T-helper 2 cell treated with Interferon-gamma antibody and Interleukin-4, amounts not matched to agents 5 μg/mL and 100 μg/mL, for 36 hours (primary cell): ENCODE results near the gene GPR17.

Experiments
- DNase-seq: peaks from one replicate; pipeline ENCODE4 v3.0.0; 2021; ENCODE audit warnings: low spot score
- H3K27ac Mint-ChIP-seq: one replicate; pipeline ENCODE4 v1.8.0; 2021; ENCODE audit warnings: mild to moderate bottlenecking, mixed read lengths
- H3K27me3 Mint-ChIP-seq: one replicate; pipeline ENCODE4 v1.8.0; 2021; ENCODE audit warnings: low read depth, mixed read lengths
- H3K36me3 Mint-ChIP-seq: one replicate; pipeline ENCODE4 v1.8.0; 2021; ENCODE audit warnings: low read depth, mixed read lengths
- H3K4me1 Mint-ChIP-seq: one replicate; pipeline ENCODE4 v1.8.0; 2021; ENCODE audit warnings: low read depth, mixed read lengths
- H3K4me3 Mint-ChIP-seq: one replicate; pipeline ENCODE4 v1.8.0; 2022; ENCODE audit warnings: mild to moderate bottlenecking, moderate library complexity, mixed read lengths
- H3K9me3 Mint-ChIP-seq: one replicate; pipeline ENCODE4 v1.8.0; 2021; ENCODE audit warnings: mixed read lengths

GPR17 gene

DNA sequence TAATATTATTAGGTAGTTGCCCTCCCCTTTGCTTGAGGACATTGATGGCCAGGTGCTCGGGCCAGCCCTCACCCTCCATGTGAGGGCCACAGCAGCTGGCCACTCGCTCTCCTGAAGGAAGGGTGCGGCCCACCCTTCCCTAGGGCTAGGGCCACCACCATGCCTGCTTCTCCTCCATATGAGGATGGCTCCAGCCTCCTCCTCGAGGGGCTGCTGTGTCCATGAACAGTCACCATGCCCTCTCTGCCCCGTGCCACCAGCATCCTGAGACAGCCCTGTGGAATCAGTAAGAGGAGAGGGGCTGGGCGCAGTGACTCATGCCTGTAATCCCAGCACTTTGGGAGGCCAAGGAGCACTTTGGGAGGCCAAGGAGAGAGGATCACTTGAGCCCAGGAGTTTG is 2.4 kb downstream of the GPR17 start:
- H3K27me3 Mint-ChIP-seq: peaks cover 3% of the 10 kb centered on the region
- H3K36me3 Mint-ChIP-seq: no peaks in the 10 kb centered on the region

GRCh38 chr2:127649100-127649611 is 3.2 kb downstream of the GPR17 start:
- Mint-ChIP-seq H3K4me1 (peaks cover 3% of the 10 kb centered on the region), H3K4me3 (no peak overlapping the region), H3K27me3 (peaks cover 3% of the 10 kb centered on the region), H3K36me3 (no peaks in the 10 kb centered on the region), H3K9me3 (no peaks in the 10 kb centered on the region), H3K27ac (no peak overlapping the region)
- DNase-seq: no peak

More for the DNA sequence above, 2.4 kb downstream of the GPR17 start:
- H3K9me3 Mint-ChIP-seq: no peaks in the 10 kb centered on the region
- no peak overlapping the region for H3K27ac Mint-ChIP-seq
- DNase-seq: no peak
- no peak overlapping the region for H3K4me3 Mint-ChIP-seq
- H3K4me1 Mint-ChIP-seq: peaks cover 3% of the 10 kb centered on the region

GRCh38 chr2:127649684-127650040 is 3.7 kb downstream of the GPR17 start:
- Mint-ChIP-seq H3K27me3 (peaks cover 3% of the 10 kb centered on the region), H3K36me3 (no peaks in the 10 kb centered on the region), H3K27ac (no peak overlapping the region), H3K4me1 (peaks cover 3% of the 10 kb centered on the region), H3K4me3 (no peak overlapping the region), H3K9me3 (no peaks in the 10 kb centered on the region)
- peak; percentile 70 for DNase-seq

- H3K27ac Mint-ChIP-seq: no peak overlapping the region
- no peak overlapping the region for H3K4me3 Mint-ChIP-seq
- no peaks in the 10 kb centered on the region for H3K36me3 Mint-ChIP-seq
- peaks cover 3% of the 10 kb centered on the region for H3K4me1 Mint-ChIP-seq
- H3K9me3 Mint-ChIP-seq: no peaks in the 10 kb centered on the region
- peaks cover 3% of the 10 kb centered on the region for H3K27me3 Mint-ChIP-seq
- DNase-seq: no peak
Measured at GRCh38 chr2:127650041-127650784, 4.3 kb downstream of the GPR17 start.

DNA sequence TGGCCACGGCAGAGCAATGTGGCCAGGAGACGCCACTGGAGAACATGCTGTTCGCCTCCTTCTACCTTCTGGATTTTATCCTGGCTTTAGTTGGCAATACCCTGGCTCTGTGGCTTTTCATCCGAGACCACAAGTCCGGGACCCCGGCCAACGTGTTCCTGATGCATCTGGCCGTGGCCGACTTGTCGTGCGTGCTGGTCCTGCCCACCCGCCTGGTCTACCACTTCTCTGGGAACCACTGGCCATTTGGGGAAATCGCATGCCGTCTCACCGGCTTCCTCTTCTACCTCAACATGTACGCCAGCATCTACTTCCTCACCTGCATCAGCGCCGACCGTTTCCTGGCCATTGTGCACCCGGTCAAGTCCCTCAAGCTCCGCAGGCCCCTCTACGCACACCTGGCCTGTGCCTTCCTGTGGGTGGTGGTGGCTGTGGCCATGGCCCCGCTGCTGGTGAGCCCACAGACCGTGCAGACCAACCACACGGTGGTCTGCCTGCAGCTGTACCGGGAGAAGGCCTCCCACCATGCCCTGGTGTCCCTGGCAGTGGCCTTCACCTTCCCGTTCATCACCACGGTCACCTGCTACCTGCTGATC is 4.9 kb downstream of the GPR17 start:
- Mint-ChIP-seq H3K27ac (no peak overlapping the region), H3K36me3 (no peaks in the 10 kb centered on the region), H3K4me3 (no peak overlapping the region), H3K9me3 (no peaks in the 10 kb centered on the region), H3K4me1 (peaks cover 3% of the 10 kb centered on the region), H3K27me3 (peaks cover 3% of the 10 kb centered on the region)
- DNase-seq: no peak

DNA sequence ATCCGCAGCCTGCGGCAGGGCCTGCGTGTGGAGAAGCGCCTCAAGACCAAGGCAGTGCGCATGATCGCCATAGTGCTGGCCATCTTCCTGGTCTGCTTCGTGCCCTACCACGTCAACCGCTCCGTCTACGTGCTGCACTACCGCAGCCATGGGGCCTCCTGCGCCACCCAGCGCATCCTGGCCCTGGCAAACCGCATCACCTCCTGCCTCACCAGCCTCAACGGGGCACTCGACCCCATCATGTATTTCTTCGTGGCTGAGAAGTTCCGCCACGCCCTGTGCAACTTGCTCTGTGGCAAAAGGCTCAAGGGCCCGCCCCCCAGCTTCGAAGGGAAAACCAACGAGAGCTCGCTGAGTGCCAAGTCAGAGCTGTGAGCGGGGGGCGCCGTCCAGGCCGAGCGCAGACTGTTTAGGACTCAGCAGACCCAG is 5.4 kb downstream of the GPR17 start:
- no peaks in the 10 kb centered on the region for H3K36me3 Mint-ChIP-seq
- no peak overlapping the region for H3K4me3 Mint-ChIP-seq
- peaks cover 3% of the 10 kb centered on the region for H3K4me1 Mint-ChIP-seq
- H3K27me3 Mint-ChIP-seq: peaks cover 3% of the 10 kb centered on the region
- H3K27ac Mint-ChIP-seq: no peak overlapping the region
- no peaks in the 10 kb centered on the region for H3K9me3 Mint-ChIP-seq
- DNase-seq: no peak

- DNase-seq: no peak
- Mint-ChIP-seq H3K9me3 (no peaks in the 10 kb centered on the region), H3K27me3 (peaks cover 3% of the 10 kb centered on the region), H3K4me1 (peaks cover 3% of the 10 kb centered on the region), H3K27ac (no peak overlapping the region), H3K4me3 (no peak overlapping the region), H3K36me3 (no peaks in the 10 kb centered on the region)
Measured at GRCh38 chr2:127651971-127652550, 6.1 kb downstream of the GPR17 start.

GRCh38 chr2:127652786-127653357 is 6.9 kb downstream of the GPR17 start:
- no peak for DNase-seq
- Mint-ChIP-seq H3K9me3 (no peaks in the 10 kb centered on the region), H3K27me3 (peaks cover 3% of the 10 kb centered on the region), H3K4me3 (no peak overlapping the region), H3K4me1 (peaks cover 3% of the 10 kb centered on the region), H3K27ac (no peak overlapping the region), H3K36me3 (no peaks in the 10 kb centered on the region)

DNA sequence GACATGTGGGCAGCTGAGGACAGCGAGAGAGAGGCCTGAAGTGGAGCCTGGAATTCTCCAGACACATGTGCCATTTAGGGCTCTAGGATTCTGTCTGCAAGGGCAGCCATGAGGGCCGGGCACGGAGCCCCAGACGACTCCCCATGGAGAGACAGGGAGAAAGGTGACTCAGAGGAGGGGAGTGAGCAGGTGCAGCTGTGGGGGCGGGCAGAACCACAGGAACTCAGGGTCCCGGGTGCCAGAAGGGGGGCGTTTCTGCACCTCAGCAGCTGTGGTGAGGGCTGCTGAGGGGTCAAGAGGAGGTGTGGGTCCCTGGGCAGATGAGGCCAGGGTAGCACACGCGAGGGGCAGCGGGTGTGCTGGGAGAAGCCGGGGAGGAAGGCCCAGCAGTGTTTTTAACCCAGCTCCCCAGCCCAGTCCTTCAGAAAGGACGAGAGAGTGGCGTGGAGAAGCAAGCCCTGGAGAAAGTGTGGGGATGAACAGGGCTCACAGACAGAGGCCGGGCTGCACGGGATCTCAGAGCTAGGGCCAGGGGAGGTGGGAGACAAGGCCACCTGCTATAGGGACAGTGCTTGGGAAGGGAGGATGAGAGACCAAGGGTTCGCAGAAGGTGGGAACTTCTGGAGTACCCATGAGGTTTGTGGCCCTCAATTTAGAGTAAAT is 7.6 kb downstream of the GPR17 start:
- Mint-ChIP-seq H3K4me1 (peaks cover 3% of the 10 kb centered on the region), H3K4me3 (no peak overlapping the region), H3K27ac (no peak overlapping the region), H3K9me3 (no peaks in the 10 kb centered on the region), H3K36me3 (no peaks in the 10 kb centered on the region), H3K27me3 (peaks cover 3% of the 10 kb centered on the region)
- no peak for DNase-seq

DNA sequence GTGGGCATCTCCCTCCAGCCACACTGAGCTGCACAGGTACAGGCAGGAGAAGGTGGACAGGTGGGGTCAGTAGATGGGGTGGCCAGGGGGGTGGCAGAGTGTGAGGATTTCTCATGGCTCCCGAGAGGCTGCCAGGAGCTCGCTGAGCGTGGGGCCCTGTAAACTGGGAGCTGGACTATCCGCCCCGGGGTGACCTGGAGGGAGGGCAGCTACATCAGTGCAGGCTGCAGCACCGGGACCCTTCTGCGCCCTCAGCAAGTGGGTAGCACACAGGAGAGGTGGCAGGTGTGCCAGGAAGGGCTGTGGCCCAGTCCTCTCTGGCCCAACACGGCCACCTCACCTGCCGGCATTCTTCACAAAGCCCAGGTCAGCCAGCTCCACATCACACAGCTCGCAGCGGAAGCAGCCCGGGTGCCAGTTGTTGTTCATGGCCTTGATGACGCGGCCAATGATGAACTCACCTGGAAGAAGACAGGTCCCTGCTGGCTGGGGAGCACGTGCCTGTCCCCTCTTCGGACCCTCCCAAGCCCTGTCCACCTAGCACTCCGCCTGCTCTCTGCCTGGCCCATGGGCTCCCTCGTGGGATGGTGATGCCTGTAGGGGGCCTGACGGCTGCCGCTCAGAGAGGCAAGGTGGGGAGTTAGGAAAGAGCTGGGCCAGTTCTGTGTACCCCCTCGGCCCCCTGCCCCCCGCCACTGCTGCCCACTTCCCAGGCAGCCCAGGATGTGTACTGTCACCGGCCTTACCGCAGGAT is 8.3 kb downstream of the GPR17 start:
- no peak for DNase-seq
- Mint-ChIP-seq H3K9me3 (no peaks in the 10 kb centered on the region), H3K4me1 (peaks cover 3% of the 10 kb centered on the region), H3K27ac (no peak overlapping the region), H3K27me3 (peaks cover 3% of the 10 kb centered on the region), H3K4me3 (no peak overlapping the region), H3K36me3 (no peaks in the 10 kb centered on the region)

- no peaks in the 10 kb centered on the region for H3K36me3 Mint-ChIP-seq
- no peak overlapping the region for H3K4me3 Mint-ChIP-seq
- H3K4me1 Mint-ChIP-seq: no peaks in the 10 kb centered on the region
- no peaks in the 10 kb centered on the region for H3K9me3 Mint-ChIP-seq
- no peaks in the 10 kb centered on the region for H3K27me3 Mint-ChIP-seq
- no peak for DNase-seq
- no peak overlapping the region for H3K27ac Mint-ChIP-seq
Measured at GRCh38 chr2:127654838-127655175, 8.9 kb downstream of the GPR17 start.

DNA sequence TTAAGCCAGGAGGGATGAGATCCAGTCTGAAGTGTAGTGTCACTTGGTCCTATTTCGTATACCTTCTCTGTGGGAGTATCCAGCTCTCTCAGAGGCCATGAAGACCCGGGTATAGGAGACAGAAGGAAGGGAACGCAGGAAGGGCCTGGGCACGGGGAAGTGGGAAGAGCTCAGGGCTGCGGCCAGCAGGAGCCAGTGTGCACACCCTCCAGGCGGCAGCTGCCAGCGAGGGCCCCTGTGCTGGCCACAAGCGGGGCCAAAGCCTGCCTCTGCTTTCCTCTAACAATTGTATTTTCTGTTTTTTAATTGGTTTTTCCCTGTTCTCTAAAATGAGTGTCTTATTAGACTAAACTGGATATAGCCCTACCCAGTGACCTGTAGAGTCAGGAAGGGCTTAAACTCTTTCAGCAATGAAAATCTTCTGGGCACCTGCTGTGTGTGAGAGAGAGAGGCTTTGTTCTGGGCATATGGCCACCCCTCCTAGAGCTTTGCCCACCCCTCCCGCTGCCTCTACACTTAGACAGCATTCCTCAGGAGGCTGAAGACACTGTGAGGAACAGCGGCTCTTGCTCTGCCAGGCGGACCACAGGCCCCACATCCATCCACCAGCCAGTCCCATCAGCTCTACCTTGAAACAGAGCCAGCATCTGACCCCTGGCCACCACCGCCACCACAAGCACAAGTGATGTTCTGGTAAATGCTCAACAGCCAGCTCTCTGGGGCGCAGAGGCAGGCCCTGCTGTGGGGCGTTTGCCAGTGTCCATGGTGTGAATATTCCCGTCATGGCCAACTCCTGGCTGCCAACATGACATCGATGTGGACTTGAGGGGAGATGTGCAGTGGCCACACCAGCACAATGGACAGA is 9.5 kb downstream of the GPR17 start:
- Mint-ChIP-seq H3K36me3 (no peaks in the 10 kb centered on the region), H3K27me3 (no peaks in the 10 kb centered on the region), H3K4me1 (no peaks in the 10 kb centered on the region), H3K27ac (no peak overlapping the region), H3K4me3 (no peak overlapping the region), H3K9me3 (no peaks in the 10 kb centered on the region)
- DNase-seq: no peak
